DOHH2 (cell line): ENCODE results near the gene TM2D3.

Experiments used
- EZH2phosphoT487 ChIP-seq: fragments of 200-600 bp; sonication (generic); IDR thresholded peaks from 2 replicates; pipeline ENCODE4 v1.6.1; 2017; ENCODE audit warnings: borderline replicate concordance, mild to moderate bottlenecking, antibody characterized with exemption, low read length, moderate library complexity, mixed read lengths
- TF ChIP-seq, protein P1 (sequence below): fragments of 200-600 bp; sonication (generic); IDR thresholded peaks from one replicate; pipeline ENCODE4 v1.5.1; 2014; ENCODE audit warnings: antibody characterized with exemption, mild to moderate bottlenecking, low read depth, low read length; ENCODE audit not compliant: poor library complexity, severe bottlenecking

DNA sequence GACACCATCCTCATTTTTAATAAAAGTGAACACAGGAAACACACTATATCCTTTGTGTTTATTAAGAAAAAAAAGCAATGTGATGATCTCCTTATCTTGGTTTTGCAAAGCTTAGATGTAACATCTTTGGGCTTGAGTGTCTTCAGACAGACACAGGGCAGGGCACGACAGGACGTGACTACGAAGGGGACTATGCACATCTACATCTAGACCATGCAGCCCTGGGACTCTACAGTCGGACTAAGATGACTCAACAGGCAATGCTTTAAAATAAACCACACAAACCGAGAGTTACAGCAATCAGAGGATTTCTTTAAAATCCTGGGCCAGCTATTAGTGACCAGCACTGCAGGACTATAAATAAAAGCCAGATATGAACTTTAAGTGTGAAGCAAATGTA, 22.8 kb upstream of the TM2D3 start:
- TF ChIP-seq, protein P1, sequence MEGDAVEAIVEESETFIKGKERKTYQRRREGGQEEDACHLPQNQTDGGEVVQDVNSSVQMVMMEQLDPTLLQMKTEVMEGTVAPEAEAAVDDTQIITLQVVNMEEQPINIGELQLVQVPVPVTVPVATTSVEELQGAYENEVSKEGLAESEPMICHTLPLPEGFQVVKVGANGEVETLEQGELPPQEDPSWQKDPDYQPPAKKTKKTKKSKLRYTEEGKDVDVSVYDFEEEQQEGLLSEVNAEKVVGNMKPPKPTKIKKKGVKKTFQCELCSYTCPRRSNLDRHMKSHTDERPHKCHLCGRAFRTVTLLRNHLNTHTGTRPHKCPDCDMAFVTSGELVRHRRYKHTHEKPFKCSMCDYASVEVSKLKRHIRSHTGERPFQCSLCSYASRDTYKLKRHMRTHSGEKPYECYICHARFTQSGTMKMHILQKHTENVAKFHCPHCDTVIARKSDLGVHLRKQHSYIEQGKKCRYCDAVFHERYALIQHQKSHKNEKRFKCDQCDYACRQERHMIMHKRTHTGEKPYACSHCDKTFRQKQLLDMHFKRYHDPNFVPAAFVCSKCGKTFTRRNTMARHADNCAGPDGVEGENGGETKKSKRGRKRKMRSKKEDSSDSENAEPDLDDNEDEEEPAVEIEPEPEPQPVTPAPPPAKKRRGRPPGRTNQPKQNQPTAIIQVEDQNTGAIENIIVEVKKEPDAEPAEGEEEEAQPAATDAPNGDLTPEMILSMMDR = no peak
- TF ChIP-seq EZH2phosphoT487 = no peak
